Measurements from ENCODE around the gene GALNT4. TPM values are rescaled to one million over a fixed set of nuclear protein-coding genes. Genes with fewer than 3 reads are reported as not detected.

GALNT4 gene
- total RNA-seq, 6 experiments from 2014 or later, result 2.5 to 6.2 (median 4.1) TPM

- no peaks in the 10 kb centered on the region for H3K36me3 ChIP-seq
- TF ChIP-seq, protein P1, sequence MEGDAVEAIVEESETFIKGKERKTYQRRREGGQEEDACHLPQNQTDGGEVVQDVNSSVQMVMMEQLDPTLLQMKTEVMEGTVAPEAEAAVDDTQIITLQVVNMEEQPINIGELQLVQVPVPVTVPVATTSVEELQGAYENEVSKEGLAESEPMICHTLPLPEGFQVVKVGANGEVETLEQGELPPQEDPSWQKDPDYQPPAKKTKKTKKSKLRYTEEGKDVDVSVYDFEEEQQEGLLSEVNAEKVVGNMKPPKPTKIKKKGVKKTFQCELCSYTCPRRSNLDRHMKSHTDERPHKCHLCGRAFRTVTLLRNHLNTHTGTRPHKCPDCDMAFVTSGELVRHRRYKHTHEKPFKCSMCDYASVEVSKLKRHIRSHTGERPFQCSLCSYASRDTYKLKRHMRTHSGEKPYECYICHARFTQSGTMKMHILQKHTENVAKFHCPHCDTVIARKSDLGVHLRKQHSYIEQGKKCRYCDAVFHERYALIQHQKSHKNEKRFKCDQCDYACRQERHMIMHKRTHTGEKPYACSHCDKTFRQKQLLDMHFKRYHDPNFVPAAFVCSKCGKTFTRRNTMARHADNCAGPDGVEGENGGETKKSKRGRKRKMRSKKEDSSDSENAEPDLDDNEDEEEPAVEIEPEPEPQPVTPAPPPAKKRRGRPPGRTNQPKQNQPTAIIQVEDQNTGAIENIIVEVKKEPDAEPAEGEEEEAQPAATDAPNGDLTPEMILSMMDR (IDR thresholded peaks at IDR 0.05), result no peak
- TF ChIP-seq POLR2A (IDR thresholded peaks at IDR 0.05), result no peak
- ATAC-seq, result no peak
- 81% methylated on average over 3 of the region's 3 CpGs for WGBS (ENCODE audit: insufficient coverage, low coverage, low lambda C conversion rate, missing lambda C conversion rate)
- no peak for DNase-seq
- intact Hi-C loops (cut with DNase I), result no loop called here
- no peaks in the 10 kb centered on the region for H3K27me3 ChIP-seq
- H3K9me3 ChIP-seq, result no peaks in the 10 kb centered on the region
- H3K27ac ChIP-seq, result no peak overlapping the region
- no peak overlapping the region for H3K4me3 ChIP-seq
- H3K4me1 ChIP-seq, result no peaks in the 10 kb centered on the region
Observed at GRCh38 chr12:89567691-89568239, 43.2 kb upstream of the GALNT4 start.

- no peaks in the 10 kb centered on the region for H3K27me3 ChIP-seq
- no peak overlapping the region for H3K27ac ChIP-seq
- H3K9me3 ChIP-seq, result no peaks in the 10 kb centered on the region
- ATAC-seq (no peak), DNase-seq (no peak)
- no peak for TF ChIP-seq POLR2A (IDR thresholded peaks at IDR 0.05)
- TF ChIP-seq, protein P1 (IDR thresholded peaks at IDR 0.05), result no peak
- intact Hi-C loops (cut with DNase I), result no loop called here
- H3K4me1 ChIP-seq, result no peaks in the 10 kb centered on the region
- H3K36me3 ChIP-seq, result no peaks in the 10 kb centered on the region
- H3K4me3 ChIP-seq, result no peak overlapping the region
Observed at GRCh38 chr12:89566615-89567014, 42.0 kb upstream of the GALNT4 start.

- no peaks in the 10 kb centered on the region for H3K27me3 ChIP-seq
- intact Hi-C loops (cut with DNase I), result no loop called here
- no peak overlapping the region for H3K27ac ChIP-seq
- TF ChIP-seq, protein P1 (IDR thresholded peaks at IDR 0.05), result no peak
- no peak for TF ChIP-seq POLR2A (IDR thresholded peaks at IDR 0.05)
- ATAC-seq (no peak), DNase-seq (no peak)
- H3K4me3 ChIP-seq, result no peak overlapping the region
- H3K36me3 ChIP-seq, result no peaks in the 10 kb centered on the region
- H3K9me3 ChIP-seq, result no peaks in the 10 kb centered on the region
- H3K4me1 ChIP-seq, result no peaks in the 10 kb centered on the region
Observed at GRCh38 chr12:89565002-89565401, 40.4 kb upstream of the GALNT4 start.

DNA sequence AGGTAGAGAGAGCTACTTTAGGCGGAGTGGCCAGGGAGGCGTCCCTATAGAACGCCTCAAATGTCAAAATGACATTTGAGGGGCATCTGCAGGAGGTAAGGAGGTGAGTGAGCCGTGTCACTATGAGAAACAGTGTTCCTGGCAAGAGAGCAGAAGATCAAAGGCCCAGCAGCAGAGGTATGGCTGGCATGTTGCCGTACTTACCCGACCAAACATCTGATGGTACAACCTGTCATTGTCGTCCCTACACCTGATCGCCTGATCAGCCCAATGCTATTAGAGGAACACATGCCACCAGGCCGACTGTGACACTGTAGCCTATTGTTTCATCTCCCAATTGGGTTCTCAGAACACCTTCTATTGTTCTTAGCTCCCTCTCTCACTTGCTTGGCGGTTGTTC lies 35.2 kb upstream of the GALNT4 start:
- DNase-seq, result no peak
- TF ChIP-seq POLR2A (IDR thresholded peaks at IDR 0.05), result no peak
- TF ChIP-seq, protein P1 (IDR thresholded peaks at IDR 0.05), result no peak
- Histone ChIP-seq H3K4me1 (peaks cover 0 to 2% (median 0%) of the 10 kb centered on the region in 4 donors), H3K27ac (no peak overlapping the region), H3K4me3 (no peak overlapping the region), H3K27me3 (no peaks in the 10 kb centered on the region), H3K9me3 (no peaks in the 10 kb centered on the region), H3K36me3 (no peaks in the 10 kb centered on the region)
- ATAC-seq, result no peak
- 67% methylated on average over 8 of the region's 10 CpGs for WGBS (ENCODE audit: insufficient coverage, low coverage, low lambda C conversion rate, missing lambda C conversion rate)
- intact Hi-C loops (cut with DNase I), result no loop called here

DNA sequence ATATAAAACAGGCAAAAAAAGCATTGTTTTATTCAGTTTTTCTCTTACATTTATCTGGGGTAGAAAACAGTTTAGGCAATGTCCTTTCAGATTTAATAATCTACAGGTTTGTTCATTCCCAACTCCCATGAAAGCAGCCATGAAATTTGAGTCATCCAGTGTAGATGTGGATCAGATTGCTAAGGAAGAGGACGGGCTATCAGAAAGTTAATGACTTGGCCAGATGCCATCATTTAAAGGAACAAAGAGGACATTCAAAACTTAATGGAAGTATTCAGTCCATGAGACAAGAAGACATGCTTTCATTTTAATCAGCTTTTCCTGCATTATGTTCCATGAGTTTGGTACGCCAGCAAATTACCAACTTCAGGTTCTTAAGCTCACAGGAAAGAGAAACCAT lies 32.4 kb upstream of the GALNT4 start:
- WGBS (ENCODE audit: insufficient coverage, low coverage, low lambda C conversion rate, missing lambda C conversion rate), result 56% methylated on average over 2 of the region's 2 CpGs
- no peak for ATAC-seq

More for the DNA sequence above, 32.4 kb upstream of the GALNT4 start:
- Histone ChIP-seq H3K4me1 (peaks cover 0 to 2% (median 0%) of the 10 kb centered on the region in 4 donors), H3K4me3 (no peak overlapping the region), H3K27me3 (no peaks in the 10 kb centered on the region), H3K27ac (no peak overlapping the region), H3K36me3 (no peaks in the 10 kb centered on the region), H3K9me3 (no peaks in the 10 kb centered on the region)
- TF ChIP-seq, protein P1 (IDR thresholded peaks at IDR 0.05), result no peak
- TF ChIP-seq POLR2A (IDR thresholded peaks at IDR 0.05), result no peak
- intact Hi-C loops (cut with DNase I), result no loop called here
- no peak for DNase-seq

Measured in right lobe of liver (tissue), 6 donors.